ENCODE data around the gene PLOD3. TPM values are rescaled to one million over a fixed set of nuclear protein-coding genes. Genes with fewer than 3 reads are reported as not detected.

The PLOD3 gene
- total RNA-seq, 1 donor from 2014 or later, result 41.5 TPM

DNA sequence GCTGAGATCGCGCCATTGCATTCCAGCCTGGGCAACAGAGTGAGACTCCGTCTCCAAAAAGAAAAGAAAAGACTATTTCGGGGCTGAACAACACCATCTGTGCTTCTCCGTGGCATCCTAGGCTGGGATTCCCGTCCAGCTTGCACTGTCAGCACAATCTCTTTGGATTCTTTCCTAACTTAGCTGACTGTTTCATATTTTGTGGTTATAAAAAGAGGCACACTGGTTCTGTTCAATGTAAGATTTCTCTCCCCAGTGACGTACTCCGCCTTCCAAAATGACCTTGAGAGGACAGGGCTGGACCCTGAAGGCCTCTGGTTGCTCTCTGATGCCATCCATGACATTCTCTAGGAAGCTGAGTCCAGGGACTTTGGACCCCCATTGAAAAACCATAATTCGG lies 9.3 kb upstream of the PLOD3 start:
- TF ChIP-seq, protein P1, sequence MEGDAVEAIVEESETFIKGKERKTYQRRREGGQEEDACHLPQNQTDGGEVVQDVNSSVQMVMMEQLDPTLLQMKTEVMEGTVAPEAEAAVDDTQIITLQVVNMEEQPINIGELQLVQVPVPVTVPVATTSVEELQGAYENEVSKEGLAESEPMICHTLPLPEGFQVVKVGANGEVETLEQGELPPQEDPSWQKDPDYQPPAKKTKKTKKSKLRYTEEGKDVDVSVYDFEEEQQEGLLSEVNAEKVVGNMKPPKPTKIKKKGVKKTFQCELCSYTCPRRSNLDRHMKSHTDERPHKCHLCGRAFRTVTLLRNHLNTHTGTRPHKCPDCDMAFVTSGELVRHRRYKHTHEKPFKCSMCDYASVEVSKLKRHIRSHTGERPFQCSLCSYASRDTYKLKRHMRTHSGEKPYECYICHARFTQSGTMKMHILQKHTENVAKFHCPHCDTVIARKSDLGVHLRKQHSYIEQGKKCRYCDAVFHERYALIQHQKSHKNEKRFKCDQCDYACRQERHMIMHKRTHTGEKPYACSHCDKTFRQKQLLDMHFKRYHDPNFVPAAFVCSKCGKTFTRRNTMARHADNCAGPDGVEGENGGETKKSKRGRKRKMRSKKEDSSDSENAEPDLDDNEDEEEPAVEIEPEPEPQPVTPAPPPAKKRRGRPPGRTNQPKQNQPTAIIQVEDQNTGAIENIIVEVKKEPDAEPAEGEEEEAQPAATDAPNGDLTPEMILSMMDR (IDR thresholded peaks at IDR 0.05), result no peak
- TF ChIP-seq POLR2A (IDR thresholded peaks at IDR 0.05) (no peak), POLR2AphosphoS5 (IDR thresholded peaks at IDR 0.05; ENCODE audit: insufficient read depth in 1 of 2, low read depth in 1 of 2) (no peak)
- Histone ChIP-seq H3K4me1 (peaks cover 3% of the 10 kb centered on the region), H3K27me3 (no peaks in the 10 kb centered on the region), H3K36me3 (peaks cover 0 to 48% of the 10 kb centered on the region in 2 donors), H3K27ac (no peak overlapping the region), H3K4me3 (no peak overlapping the region), H3K9me3 (no peaks in the 10 kb centered on the region)
- intact Hi-C loops (cut with DNase I), result no loop called here
- DNase-seq (ENCODE audit: extremely low spot score in 2 of 2), result no peak

DNA sequence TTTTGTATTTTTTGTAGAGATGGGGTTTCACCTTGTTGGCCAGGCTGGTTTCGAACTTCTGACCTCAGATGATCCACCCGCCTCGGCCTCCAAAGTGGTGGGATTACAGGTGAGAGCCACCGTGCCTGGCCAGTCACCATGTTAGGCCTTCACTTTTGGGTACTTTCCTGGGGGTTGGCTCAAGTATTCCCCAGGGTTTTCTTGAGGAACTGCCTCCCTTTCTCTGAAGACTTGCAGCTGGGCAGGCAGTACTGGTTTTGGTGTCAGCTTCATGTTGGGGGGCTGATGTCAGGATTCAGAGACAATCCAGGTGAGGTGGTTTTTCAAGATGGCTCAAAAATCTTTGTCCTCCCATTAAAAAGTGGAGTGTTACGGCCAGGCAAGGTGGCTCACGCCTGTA lies 8.3 kb upstream of the PLOD3 start:
- no peak for DNase-seq (ENCODE audit: extremely low spot score in 2 of 2)
- Histone ChIP-seq H3K27me3 (no peaks in the 10 kb centered on the region), H3K4me1 (peaks cover 2% of the 10 kb centered on the region), H3K27ac (no peak overlapping the region), H3K4me3 (no peak overlapping the region), H3K36me3 (peaks cover 0 to 48% of the 10 kb centered on the region in 2 donors), H3K9me3 (no peaks in the 10 kb centered on the region)
- TF ChIP-seq POLR2A (IDR thresholded peaks at IDR 0.05), result no peak
- TF ChIP-seq, protein P1 (IDR thresholded peaks at IDR 0.05), result no peak
- no peak for TF ChIP-seq POLR2AphosphoS5 (IDR thresholded peaks at IDR 0.05; ENCODE audit: insufficient read depth in 1 of 2, low read depth in 1 of 2)
- intact Hi-C loops (cut with DNase I), result no loop called here

DNA sequence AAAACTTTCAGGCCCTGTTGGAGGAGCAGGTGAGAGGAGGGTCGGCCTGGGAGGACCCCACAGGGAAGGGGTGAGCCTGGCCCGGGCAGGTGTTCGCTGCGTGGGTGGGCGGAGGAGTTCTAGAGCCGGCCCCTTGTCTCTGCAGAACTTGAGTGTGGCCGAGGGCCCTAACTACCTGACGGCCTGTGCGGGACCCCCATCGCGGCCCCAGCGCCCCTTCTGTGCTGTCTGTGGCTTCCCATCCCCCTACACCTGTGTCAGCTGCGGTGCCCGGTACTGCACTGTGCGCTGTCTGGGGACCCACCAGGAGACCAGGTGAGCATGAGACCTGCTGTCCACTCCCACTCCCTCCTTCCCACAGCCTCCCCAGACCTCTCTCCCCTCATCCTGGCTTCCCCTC lies 6.1 kb upstream of the PLOD3 start:
- Histone ChIP-seq H3K27ac (no peak overlapping the region), H3K4me1 (peaks cover 23% of the 10 kb centered on the region), H3K9me3 (no peaks in the 10 kb centered on the region), H3K4me3 (no peak overlapping the region), H3K36me3 (peaks cover 0 to 48% of the 10 kb centered on the region in 2 donors), H3K27me3 (no peaks in the 10 kb centered on the region)
- intact Hi-C loops (cut with DNase I), result no loop called here
- TF ChIP-seq POLR2AphosphoS5 (IDR thresholded peaks at IDR 0.05; ENCODE audit: insufficient read depth in 1 of 2, low read depth in 1 of 2) (no peak), POLR2A (IDR thresholded peaks at IDR 0.05) (no peak)
- TF ChIP-seq, protein P1 (IDR thresholded peaks at IDR 0.05), result no peak
- no peak for DNase-seq (ENCODE audit: extremely low spot score in 2 of 2)

DNA sequence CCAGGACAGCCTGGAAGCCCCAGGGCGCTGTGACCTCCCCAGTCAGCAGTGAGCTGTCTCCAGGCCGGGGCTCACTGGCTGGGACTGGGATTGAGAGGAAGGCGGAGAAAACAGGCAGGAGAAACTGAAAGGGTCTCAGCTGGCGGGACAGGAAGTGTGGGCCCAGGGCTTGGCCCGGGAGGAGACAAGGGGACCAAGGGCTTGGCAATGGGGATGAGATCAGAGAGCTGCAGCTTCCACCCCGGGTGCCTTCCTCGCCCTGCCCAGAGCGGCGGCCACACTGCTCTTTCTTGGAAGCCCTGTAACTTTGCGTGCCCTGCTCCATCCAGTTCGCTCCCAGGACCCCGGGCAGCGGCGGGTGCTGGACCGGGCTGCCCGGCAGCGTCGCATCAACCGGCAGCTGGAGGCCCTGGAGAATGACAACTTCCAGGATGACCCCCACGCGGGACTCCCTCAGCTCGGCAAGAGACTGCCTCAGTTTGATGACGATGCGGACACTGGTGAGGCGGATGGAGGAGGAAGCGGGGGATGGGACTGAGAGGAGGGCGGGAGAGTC lies 5.0 kb upstream of the PLOD3 start:
- Histone ChIP-seq H3K36me3 (peaks cover 0 to 47% of the 10 kb centered on the region in 2 donors), H3K9me3 (no peaks in the 10 kb centered on the region), H3K27me3 (no peaks in the 10 kb centered on the region), H3K4me1 (peaks cover 25% of the 10 kb centered on the region), H3K27ac (no peak overlapping the region), H3K4me3 (no peak overlapping the region)
- DNase-seq (ENCODE audit: extremely low spot score in 2 of 2), result no peak
- TF ChIP-seq POLR2A (IDR thresholded peaks at IDR 0.05) (no peak), POLR2AphosphoS5 (IDR thresholded peaks at IDR 0.05; ENCODE audit: insufficient read depth in 1 of 2, low read depth in 1 of 2) (no peak)
- TF ChIP-seq, protein P1 (IDR thresholded peaks at IDR 0.05), result no peak
- intact Hi-C loops (cut with DNase I), result no loop called here

DNA sequence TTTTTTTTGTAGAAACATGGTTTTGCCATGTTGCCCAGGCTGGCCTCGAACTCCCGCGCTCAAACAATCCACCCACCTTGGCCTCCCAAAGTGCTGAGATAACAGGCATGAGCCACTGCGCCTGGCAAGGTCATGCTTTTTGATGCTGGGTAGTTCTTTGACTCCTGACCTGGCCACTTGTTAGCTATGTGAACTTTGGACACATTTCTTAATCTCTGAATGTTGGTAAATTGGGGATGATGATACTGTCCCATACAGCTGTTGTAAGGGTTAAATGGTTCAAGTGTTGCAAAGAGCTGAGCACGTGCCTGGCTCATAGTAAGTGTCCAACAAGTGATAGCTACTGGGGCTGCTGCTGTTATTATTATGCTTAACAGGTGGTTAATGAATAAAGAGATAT lies 2.9 kb upstream of the PLOD3 start:
- H3K36me3 ChIP-seq, result peaks cover 0 to 27% of the 10 kb centered on the region in 2 donors
- DNase-seq (ENCODE audit: extremely low spot score in 2 of 2), result no peak
- no peaks in the 10 kb centered on the region for H3K9me3 ChIP-seq
- H3K4me3 ChIP-seq, result no peak overlapping the region
- H3K27ac ChIP-seq, result no peak overlapping the region
- TF ChIP-seq, protein P1 (IDR thresholded peaks at IDR 0.05), result no peak
- TF ChIP-seq POLR2A (IDR thresholded peaks at IDR 0.05), result no peak
- TF ChIP-seq POLR2AphosphoS5 (IDR thresholded peaks at IDR 0.05; ENCODE audit: insufficient read depth in 1 of 2, low read depth in 1 of 2), result no peak
- H3K4me1 ChIP-seq, result peaks cover 43% of the 10 kb centered on the region
- no peaks in the 10 kb centered on the region for H3K27me3 ChIP-seq
- intact Hi-C loops (cut with DNase I), result no loop called here

Data from vagina (tissue), 2 donors.